CD4-positive, alpha-beta T cell treated with Interleukin-15 for 4 hours (primary cell): ENCODE measurements around the gene SZRD1.

Experiments used
- DNase-seq: peaks from one replicate; pipeline ENCODE4 v3.0.0-alpha.2; 2020; ENCODE audit warnings: low spot score

Gene SZRD1

DNA sequence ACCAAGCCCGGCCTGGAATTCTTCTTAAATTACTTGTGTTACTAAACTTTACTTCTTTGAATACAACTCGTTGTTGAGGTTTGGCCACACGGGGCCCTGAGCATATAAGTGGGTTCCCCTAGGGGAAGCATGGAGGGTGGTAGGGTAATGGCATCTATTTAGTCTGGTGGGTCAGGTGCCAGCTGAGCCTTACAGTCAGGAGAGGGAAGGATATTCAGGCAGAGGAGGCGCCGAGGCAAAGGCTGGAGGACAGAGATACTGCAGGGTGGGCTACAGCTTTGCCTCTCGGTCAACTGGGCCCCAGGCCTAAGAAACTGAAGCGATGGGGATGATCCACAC is 73.1 kb downstream of the SZRD1 start:
- no peak for DNase-seq

- peak; percentile 93 for DNase-seq
Observed at GRCh38 chr1:16440470-16441281, 73.6 kb downstream of the SZRD1 start, which contains the start of gene NECAP2. NECAP2 (plus strand) TSS chr1:16440724; CDS start chr1:16440762, 38 bp downstream.

GRCh38 chr1:16441282-16441665 is 74.2 kb downstream of the SZRD1 start:
- DNase-seq = no peak

GRCh38 chr1:16442265-16442664 is 75.2 kb downstream of the SZRD1 start:
- DNase-seq = peak; percentile 14

DNA sequence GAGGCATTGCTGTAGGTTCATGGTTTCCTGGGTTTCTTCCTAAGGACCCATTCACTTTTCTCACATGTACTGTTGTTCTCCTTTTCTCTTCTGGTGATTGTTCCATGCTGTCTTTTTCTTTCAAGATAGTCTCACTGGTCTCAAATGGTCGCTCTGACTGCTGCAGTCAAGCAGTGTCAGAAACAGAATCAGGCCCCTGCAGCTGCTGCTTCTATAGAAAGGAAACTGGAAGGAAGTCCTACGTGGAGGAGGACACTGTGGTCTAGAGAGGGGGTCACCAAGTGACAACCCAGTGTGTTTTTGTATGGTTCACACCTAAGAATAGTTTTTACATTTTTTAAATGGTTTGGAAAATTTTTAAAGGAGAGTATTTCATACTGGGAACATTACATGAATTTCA is 75.9 kb downstream of the SZRD1 start:
- DNase-seq = no peak

DNA sequence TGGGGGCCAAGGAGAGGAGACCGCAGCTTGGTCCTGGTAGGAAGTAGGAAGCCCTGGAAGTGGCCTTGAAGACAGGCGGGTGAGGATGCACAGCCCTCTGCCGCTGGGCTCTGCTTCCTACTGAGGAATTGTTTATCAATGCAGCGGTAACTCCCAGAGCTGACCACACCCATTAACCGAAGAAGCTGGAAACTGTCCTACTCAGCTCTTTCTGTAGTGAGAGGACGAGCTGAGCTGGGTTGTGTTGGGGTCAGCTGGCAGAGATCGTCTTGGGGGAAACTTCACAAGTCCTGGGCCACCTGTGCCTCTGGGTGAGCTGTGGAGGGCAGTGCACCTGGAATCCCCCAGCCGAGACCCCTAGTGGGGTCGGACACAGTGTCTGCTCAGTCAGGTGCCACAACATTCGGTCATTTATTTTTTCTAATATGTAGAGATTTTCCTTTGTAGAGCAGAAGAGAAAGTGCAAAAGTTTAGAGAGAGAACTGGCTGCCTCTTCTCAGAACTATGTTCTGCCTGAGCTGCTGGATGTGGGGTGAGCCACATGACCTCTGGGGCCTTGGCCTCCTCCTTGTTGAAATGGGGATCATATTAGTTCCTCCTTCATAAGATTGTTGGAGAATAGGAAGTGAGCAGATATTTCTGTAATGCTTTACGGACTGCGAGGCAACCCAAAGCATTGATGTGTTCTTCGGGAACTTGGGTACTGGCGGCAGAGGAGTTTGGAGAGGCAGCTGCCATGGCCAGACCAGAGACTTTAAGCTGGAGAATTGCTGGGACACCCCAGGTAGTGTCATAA is 77.1 kb downstream of the SZRD1 start:
- no peak for DNase-seq

GRCh38 chr1:16445052-16445451 is 78.0 kb downstream of the SZRD1 start:
- no peak for DNase-seq

DNA sequence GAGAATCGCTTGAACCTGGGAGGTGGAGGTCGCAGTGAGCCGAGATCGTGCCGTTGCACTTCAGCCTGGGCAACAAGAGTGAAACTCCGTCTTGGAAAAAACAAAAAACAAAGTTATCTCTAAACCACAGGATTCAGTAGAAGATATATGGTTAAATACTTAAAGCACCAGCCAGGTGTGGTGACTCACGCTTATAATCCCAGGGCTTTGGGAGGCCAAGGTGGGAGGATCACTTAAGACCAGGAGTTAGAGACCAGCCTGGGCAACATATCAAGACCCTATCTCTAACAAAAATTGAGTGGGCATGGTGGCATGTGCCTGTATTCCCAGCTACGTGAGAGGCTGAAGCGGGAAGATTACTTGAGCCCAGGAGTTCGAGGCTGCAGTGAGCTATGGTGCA is 79.1 kb downstream of the SZRD1 start:
- no peak for DNase-seq

- DNase-seq = no peak
Observed at GRCh38 chr1:16447641-16448040, 80.6 kb downstream of the SZRD1 start.
